Anterior cingulate cortex (tissue), 58 donors: ENCODE results near the gene ZSWIM2.
A peak's percentile ranks its signal among the peaks of the same experiment; 100 is the strongest.
"Not testable (repeated sequence)": the region's sequence is repeated elsewhere in the genome, so short reads cannot be mapped to it uniquely, and the experiment has no call there.

Experiments
- DNase-seq, 58 donors: peaks; one replicate each; lab custom pipeline; 2025; lab: John Stamatoyannopoulos, UW

Gene ZSWIM2

GRCh38 chr2:186848873-186849578 is at the start of gene ZSWIM2:
Gene ZSWIM2 (minus strand): TSS chr2:186849170. CDS start chr2:186849130, 40 bp downstream.
- DNase-seq, result peak; percentile 3 to 88 (median 59)

DNA sequence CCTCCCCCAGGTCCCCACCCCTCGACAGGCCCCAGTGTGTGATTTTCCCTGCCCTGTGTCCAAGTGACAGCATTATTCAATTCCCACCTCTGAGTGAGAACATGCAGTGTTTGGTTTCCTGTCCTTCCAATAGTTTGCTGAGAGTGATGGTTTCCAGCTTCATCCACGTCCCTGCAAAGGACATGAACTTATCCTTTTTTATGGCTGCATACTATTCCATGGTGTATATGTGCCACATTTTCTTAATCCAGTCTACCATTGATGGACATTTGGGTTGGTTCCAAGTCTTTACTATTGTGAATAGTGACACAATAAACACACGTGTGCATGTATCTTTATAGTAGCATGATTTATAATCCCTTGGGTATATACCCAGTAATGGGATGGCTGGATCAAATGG is 47.2 kb upstream of the ZSWIM2 start:
- not testable (repeated sequence) for DNase-seq

DNA sequence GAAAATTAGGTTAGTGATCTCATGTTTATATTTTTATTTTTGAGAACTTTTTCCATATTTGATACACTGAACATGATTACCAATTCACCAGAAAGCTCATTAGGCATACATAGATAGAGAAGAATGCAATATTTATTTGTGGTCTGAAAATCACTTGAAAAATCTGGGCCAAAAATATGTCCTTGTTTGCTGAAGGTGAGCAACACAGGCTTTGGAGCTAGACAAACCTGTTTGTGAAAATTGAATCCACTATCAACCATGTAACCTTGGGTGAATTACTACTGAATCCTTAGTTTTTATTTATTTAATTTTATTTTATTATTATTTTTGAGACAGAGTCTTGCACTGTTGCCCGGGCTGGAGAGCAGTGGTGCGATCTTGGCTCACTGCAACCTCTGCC is 46.5 kb upstream of the ZSWIM2 start:
- DNase-seq, result no peak

DNA sequence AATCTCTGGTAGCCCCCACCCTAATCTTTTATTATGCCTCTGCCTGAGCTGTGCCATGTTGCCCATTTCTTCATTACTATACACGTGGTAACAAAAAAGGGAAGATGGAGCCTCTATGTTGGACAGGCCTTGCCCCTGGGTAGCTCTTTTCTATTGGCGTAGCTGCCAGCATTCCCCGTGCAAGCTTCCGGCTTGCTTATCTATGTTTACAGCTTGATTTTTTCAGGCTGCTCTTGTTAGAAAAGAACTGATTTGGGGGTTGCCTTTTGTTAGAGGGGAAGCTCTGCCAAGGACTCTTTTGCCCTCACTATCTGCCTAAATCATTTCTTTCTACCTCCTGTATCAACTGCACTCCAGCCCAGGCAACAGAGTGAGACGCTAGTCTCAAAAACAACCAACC is 45.5 kb upstream of the ZSWIM2 start:
- no peak for DNase-seq

DNA sequence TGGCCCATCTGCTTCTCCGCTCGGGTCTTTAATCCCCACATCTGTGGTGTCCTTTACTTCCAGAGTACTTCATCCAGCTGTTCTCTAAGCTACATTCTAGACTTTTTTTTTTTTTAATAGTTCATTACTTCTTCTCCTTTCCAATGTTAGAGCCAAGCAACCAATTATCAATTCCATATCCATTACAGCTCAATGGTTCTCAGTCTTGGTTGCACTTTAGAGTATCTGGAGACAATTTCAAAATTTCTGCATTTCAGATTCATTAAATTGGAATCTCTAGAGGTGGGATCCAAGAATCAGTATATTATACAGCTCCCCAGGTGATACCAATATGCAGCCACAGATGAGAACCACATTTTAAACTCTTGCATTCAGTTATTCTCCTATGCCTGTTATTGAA is 43.9 kb upstream of the ZSWIM2 start:
- no peak for DNase-seq

DNA sequence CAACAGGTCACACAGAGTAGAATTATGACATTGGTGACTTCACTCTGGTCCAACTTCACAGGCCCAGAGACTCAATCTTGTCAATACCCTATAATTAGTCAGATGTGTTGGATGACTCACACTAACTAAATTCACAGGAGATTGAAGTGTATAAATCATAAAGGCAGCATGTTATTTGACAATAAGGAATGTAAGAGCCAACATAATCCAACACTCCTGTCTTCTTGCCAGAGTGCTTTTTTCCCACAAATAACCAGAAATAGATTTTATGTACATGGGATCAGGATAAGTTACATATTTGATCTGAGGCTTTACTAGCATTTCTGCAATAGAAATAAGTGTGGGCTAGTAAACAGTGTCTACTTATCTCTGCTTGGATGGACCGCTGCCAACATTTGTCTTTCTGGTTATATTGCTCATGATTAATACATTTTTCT is 42.2 kb upstream of the ZSWIM2 start:
- DNase-seq, result no peak

DNA sequence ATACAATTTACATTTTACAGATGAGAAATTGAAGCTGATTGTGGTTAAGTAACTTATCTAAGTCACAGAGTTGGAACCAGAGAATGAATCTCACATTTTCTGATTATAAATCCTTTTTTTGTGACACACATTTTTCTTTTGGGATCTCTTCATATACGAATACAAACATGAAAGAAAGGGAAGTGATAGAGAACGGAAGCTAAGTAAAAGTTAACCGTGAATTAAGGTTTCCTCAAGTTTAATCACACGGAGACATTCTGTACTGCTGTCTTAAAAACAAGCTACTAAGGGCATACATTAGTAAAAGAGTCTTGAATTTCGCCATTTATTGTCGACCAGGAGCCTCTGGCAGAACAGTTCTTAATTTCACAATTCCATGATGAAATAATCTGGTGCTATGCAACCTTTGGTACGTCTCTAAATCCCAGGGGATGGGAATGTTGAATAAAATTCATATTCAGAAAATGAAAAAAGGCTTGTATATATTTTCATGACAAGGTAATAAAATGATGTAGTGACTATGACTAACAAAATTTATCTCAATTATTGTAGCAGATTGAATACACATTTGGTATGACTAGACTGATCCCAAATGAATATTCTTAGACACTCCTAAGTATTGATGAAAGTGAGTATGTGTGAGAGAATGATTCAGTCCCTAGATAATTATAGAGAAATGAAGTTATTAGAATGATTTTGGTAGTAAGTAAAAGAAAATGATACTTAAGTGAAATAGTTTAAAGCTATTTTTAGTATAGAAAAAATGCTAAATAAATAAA is 40.3 kb upstream of the ZSWIM2 start:
- DNase-seq, result no peak

GRCh38 chr2:186887107-186888090 is 38.4 kb upstream of the ZSWIM2 start:
- no peak for DNase-seq

DNA sequence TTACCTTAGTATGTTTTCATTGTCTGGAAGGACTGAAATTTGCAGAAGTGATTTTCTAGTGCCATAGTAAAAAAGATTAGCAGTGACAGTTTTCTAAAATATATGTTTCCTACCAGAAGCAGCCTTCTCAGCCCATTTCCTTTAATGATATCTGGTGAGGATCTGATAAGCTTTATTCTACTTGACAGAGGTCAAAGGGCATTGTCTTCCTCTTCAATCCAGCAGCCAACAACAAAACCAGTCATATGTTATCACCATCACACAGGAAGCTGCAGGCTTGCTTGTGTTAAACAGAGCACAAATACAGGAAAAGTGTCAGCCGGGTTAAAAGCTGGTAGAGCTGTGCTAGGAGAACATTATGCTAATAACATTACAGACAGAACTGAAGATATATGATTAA is 35.6 kb upstream of the ZSWIM2 start:
- DNase-seq, result no peak

- no peak for DNase-seq
Measured at GRCh38 chr2:186883666-186884065, 34.7 kb upstream of the ZSWIM2 start.

DNA sequence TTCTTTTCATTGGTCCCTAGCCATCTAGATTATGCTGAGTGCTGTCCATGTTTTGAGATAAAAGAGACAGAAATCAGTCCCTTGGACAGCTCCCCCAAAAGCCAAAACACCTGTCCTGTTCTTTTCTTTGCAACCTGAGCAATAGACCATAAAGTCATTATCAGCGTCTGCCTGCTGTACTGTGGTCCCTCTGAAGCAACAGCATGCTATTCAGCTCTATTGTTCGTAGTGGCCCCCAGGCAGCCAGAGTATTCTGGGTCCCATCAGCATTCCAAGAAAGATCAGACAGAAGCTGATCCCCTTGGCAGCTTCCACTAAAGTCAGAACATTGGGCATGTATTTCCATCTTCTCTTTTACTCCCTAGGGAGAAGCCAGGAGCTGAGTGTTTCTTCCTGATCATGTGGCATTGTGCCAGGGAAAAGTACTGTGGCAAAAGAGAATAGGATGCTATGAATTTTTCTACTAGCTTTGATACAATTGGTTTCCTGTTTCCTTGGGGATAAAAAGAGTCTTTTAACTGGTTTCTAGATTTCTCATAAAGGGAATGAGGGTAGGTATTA is 33.6 kb upstream of the ZSWIM2 start:
- no peak for DNase-seq

- no peak for DNase-seq
Measured at GRCh38 chr2:186881660-186882059, 32.7 kb upstream of the ZSWIM2 start.

- no peak for DNase-seq
Measured at GRCh38 chr2:186879312-186879711, 30.3 kb upstream of the ZSWIM2 start.

DNA sequence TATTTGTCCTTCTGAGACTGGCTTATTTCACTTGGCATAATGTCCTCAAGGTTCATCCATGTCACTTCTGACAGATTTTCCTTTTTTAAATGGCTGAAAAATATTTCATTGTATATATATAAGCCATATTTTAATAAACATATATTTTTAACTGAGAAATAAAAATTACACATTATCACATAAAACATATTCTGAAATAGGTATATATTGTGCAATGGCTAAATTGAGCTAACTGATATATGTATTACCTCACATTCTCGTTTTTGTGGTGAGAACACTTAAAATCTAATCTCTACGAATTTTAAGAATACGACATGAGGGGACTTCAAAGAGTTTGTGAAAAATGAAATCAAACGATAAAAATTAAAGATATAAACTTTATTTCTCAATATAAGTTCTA is 25.7 kb upstream of the ZSWIM2 start:
- no peak for DNase-seq

- DNase-seq, result no peak
Measured at GRCh38 chr2:186871881-186872280, 22.9 kb upstream of the ZSWIM2 start.

- no peak for DNase-seq
Measured at GRCh38 chr2:186868344-186868743, 19.4 kb upstream of the ZSWIM2 start.

GRCh38 chr2:186862869-186863709 is 14.1 kb upstream of the ZSWIM2 start:
- DNase-seq, result peak in 1 of 58 donors; percentile 4

GRCh38 chr2:186855216-186855615 is 6.2 kb upstream of the ZSWIM2 start:
- DNase-seq, result no peak

DNA sequence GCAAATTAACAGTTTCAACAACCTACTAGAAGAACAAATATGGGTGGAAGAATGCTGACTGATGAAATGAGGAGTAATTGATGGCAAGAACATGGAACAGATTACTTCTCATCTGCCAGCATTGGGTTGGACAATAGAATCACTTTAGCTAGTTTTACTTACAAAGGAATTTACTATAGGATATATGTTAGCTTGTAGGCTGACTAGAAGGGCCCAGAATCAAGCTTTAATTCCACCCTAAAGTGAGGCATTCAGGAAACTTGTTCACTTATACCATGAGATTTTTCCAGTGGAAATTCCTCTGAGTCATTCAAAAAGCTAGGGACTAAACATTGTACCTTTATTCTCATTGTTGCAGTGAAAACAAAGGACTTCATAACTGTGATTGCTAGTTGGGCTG is 5.0 kb upstream of the ZSWIM2 start:
- DNase-seq, result no peak

GRCh38 chr2:186852508-186852907 is 3.5 kb upstream of the ZSWIM2 start:
- DNase-seq, result no peak
